Sigmoid colon (tissue), 4 donors: ENCODE data around the gene NBAS.

Experiments used
- EP300 ChIP-seq, 4 donors: sonication (generic); formaldehyde crosslinking; IDR thresholded peaks; one replicate each; pipeline ENCODE4 v1.6.1; 2017; ENCODE audit warnings: antibody characterized with exemption in 4 of 4
- POLR2A ChIP-seq, 2 donors: fragments of 450-650 bp; IDR thresholded peaks; one replicate each; pipeline ENCODE4 v1.6.1; 2016; ENCODE audit warnings: antibody characterized with exemption in 2 of 2, mild to moderate bottlenecking in 2 of 2, moderate library complexity in 2 of 2
- TF ChIP-seq, protein P1 (sequence below), 4 experiments: fragments of 450-650 bp in 3 of 4; fragments of 200-600 bp in 1 of 4; IDR thresholded peaks; one replicate each; pipeline ENCODE4 v1.5.1; 2016 to 2019; ENCODE audit warnings: antibody characterized with exemption in 4 of 4, mild to moderate bottlenecking in 3 of 4, moderate library complexity in 2 of 4

DNA sequence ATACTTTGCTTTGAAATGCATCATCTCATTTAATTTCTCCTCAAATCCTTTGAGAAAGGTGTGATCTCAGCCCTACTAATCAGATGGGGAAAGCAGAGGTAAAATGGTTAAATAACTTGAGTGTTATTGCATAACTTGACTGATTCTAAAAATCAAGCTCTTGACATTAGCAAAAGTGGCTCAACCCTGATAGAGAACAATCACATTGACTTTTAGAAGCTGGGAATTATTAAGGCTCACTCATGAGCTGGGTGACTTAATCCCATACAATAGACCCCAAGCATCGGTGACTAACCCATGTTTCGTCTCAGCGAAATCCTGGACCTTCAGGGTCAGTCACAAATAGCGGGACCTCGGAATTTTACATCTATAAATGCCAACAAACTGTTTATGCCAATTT lies 378.9 kb downstream of the NBAS start:
- no peak for TF ChIP-seq POLR2A (IDR thresholded peaks at IDR 0.05)
- TF ChIP-seq, protein P1, sequence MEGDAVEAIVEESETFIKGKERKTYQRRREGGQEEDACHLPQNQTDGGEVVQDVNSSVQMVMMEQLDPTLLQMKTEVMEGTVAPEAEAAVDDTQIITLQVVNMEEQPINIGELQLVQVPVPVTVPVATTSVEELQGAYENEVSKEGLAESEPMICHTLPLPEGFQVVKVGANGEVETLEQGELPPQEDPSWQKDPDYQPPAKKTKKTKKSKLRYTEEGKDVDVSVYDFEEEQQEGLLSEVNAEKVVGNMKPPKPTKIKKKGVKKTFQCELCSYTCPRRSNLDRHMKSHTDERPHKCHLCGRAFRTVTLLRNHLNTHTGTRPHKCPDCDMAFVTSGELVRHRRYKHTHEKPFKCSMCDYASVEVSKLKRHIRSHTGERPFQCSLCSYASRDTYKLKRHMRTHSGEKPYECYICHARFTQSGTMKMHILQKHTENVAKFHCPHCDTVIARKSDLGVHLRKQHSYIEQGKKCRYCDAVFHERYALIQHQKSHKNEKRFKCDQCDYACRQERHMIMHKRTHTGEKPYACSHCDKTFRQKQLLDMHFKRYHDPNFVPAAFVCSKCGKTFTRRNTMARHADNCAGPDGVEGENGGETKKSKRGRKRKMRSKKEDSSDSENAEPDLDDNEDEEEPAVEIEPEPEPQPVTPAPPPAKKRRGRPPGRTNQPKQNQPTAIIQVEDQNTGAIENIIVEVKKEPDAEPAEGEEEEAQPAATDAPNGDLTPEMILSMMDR (IDR thresholded peaks at IDR 0.05) = no peak
- TF ChIP-seq EP300 (IDR thresholded peaks at IDR 0.05) = no peak
